Fibroblast of peridontal ligament (primary cell): Measurements from ENCODE around the gene FFAR4.
"Not testable (repeated sequence)": the region's sequence is repeated elsewhere in the genome, so short reads cannot be mapped to it uniquely, and the experiment has no call there.

ENCODE experiments used
- DNase-seq: peaks from one replicate; pipeline ENCODE4 v3.0.0-alpha.2; 2010; ENCODE audit errors: extremely low read depth

FFAR4 gene

DNA sequence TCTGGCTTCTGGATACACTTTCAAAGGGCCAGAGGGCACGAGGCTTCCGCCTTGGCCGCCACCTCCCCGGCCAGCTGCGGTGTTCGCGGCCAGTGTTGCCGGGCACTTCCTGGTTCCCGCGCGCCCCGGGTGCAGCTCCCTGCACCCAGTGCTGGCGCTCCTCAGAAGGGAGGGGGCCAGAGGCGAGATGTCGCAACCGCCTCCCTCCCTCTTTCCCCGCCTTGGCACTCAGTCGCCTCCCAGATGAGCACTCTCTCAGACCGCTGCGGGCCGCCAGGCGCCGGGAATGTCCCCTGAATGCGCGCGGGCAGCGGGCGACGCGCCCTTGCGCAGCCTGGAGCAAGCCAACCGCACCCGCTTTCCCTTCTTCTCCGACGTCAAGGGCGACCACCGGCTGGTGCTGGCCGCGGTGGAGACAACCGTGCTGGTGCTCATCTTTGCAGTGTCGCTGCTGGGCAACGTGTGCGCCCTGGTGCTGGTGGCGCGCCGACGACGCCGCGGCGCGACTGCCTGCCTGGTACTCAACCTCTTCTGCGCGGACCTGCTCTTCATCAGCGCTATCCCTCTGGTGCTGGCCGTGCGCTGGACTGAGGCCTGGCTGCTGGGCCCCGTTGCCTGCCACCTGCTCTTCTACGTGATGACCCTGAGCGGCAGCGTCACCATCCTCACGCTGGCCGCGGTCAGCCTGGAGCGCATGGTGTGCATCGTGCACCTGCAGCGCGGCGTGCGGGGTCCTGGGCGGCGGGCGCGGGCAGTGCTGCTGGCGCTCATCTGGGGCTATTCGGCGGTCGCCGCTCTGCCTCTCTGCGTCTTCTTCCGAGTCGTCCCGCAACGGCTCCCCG lies at the start of gene FFAR4:
FFAR4 (plus strand) TSS at position 231 of the 842 bp plus-strand sequence; CDS start at position 287, 56 bp downstream.
- DNase-seq, result no peak

DNA sequence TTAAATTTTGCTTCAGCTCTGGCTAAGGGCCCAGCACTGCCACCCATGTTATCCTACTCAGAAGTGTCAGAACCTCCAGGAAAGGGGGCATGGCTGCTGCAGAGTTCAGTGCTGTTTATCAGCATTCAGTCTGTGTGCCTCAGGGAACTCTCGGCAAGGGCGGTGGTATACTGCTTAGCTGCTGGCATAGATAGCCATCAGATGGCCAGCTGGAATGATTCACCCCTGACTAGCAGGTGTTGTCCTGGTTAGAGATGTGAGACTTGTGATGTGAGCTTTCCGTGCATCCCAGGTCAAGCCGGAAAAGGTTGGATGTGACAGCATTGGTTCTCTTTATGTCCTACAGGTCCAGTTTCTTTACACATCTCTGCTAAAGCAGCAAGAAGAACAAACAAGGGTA lies 47.9 kb upstream of the FFAR4 start:
- no peak for DNase-seq

DNA sequence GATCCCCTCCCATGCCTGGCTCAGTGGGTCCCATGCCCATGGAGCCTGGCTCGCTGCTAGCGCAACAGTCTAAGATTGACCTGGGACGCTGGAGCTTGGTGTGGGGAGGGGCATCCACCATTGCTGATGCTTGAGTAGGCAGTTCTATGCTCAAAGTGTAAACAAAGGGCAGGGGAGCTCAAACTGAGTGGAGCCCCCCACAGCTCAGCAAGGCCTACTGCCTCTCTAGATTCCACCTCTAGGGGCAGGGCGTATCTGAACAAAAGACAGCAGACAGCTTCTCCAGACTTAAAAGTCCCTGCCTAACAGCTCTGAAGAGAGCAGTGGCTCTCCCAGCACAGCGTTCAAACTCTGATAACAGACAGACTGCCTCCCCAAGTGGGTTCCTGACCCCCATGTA lies 31.2 kb upstream of the FFAR4 start:
- no peak for DNase-seq

DNA sequence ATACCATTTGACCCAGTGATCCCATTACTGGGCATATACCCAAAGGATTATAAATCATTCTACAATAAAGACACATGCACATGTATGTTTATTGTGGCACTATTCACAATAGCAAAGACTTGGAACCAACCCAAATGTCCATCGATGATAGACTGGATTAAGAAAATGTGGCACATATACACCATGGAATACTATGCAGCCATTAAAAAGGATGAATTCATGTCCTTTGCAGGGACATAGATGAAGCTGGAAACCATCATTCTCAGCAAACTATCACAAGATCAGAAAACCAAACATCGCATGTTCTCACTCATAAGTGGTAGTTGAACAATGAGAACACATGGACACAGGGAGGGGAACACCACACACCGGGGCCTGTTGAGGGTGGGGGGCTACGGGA lies 25.6 kb upstream of the FFAR4 start:
- not testable (repeated sequence) for DNase-seq

DNA sequence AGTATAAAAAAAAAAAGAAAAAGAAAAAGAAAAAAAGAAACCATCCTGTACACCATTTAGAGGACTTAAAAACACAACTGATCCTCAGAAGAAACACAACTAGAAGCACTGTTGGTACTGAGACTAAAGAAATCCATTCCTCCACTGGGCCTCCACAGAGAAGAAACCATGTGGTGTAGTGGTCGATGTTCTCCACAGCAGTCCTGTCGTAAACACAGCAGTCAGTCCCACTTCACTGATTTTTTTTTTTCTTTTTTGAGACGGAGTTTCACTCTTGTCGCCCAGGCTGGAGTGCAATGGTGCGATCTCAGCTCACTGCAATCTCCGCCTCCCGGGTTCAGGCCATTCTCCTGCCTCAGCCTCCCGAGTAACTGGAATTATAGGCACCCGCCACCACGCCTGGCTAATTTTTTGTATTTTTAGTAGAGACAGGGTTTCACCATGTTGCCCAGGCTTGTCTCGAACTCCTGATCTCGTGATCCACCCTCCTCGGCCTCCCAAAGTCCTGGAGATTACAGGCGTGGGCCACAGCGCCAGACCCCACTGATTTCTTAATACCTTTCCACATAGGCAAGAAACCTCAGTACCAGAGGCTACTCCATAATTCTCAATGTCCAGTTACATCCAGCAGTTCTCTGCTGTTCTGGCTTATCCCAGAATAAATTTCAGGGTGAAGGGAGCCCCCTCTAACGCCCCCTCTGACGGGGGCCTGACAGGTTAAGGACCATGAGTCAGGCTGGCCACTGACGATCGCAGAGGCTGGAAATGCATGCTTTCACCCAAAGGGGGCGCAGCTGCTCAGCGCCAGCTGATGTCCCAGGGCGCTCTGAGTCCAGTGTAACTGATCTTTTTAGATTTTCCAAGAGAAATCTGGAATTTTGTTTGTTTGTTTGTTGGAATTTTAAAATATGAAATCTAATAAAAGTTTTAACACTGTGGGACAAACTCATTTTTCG lies 24.8 kb upstream of the FFAR4 start:
- DNase-seq, result peak; percentile 53

- DNase-seq, result peak; percentile 34
Measured at GRCh38 chr10:93542358-93542791, 24.1 kb upstream of the FFAR4 start.

GRCh38 chr10:93546995-93547394 lies 19.5 kb upstream of the FFAR4 start:
- DNase-seq, result not testable (repeated sequence)

GRCh38 chr10:93547522-93547921 lies 18.9 kb upstream of the FFAR4 start:
- DNase-seq, result no peak

- DNase-seq, result peak; percentile 8
Measured at GRCh38 chr10:93548376-93549071, 17.9 kb upstream of the FFAR4 start.

DNA sequence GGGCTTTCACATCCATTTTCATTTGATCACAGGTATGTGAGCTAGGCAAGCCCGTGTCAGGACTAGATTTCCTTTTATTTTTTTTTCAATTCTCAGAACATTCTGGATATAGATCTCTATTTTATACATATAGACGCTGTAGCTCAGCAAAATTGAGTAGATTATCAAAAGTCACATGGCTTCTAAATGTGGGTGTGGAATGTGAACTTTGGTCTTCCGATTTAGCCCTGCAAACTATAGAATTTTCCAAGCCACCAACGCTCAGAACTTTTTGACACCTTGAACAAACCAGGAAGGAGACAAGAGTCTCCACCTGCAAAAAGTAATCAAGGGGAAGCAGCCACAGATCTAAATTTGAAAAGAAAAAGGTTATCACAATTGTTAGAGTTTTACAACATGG lies 15.9 kb upstream of the FFAR4 start:
- no peak for DNase-seq

DNA sequence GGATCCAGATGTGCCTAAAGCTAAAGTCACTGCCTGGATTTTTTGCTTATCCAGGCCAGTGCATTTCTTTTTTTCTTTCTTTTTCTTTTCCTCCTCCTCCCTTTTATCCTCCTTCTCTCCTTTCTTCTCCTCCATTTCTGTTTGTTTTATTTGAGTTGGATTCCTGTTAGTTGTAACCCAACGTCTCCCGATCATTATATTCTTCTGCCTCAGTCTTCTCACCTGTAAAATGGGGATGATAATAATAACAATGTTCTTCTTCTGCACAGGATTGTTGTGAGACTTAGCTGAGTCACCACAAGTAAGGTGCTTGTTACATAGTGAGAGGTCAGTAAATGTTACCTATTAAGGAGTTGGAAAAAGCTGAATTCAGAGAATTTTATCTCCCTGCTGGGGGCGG lies 13.7 kb upstream of the FFAR4 start:
- no peak for DNase-seq

DNA sequence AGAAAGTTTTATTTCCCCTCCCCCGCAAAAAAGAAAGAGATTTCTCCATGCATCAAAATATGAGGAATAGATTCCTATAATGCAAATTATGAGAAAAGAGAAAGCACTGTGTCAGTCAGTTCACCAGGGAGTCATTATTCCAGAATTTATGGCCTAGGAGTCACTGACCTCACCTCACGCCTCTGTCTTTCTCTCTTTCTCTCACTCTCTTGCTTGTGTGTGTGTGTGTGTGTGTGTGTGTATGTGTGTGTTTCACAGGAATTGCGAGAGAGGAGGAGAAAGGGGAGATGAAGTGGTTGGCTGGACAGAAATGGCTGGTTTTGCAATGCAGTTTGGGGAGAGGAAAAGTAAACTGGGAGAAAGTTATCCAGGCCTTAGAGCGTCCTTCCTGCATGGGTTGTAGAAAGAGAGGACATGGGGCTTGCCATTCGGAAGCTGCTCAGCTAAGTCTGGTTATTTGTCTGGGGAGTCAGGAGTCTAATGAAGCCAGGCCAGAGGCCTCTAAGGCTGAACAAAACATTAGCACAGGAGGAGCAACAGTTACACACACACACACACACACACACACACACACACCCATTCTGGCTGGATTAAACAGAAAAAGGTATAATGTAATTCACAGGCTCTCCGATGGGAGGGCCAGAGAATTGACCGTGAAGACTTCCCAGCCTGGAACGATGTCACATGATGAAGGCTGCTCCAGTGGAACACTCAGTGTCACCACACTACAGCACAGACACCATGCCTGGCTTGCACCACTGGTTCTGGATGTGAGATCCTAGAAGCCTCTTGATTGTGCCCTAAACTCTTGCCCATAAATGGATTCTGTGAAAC lies 12.8 kb upstream of the FFAR4 start:
- DNase-seq, result no peak

DNA sequence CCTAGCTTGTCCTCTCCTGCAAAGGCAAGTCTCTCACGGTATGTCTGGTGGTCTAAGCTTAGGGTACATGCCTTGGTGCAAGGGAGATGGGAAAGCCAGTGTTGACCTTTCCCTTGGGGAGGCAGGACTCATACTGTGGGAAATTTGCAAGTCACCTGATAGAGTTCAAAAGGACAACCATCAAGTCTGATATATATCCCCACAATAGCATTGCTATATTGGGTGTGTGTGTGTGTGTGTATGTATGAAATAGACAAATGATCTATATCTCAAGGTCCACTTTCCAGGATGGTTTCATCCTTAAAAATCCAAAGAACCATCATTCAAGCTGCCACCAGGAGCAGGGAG lies 12.2 kb upstream of the FFAR4 start:
- no peak for DNase-seq

- DNase-seq, result peak; percentile 56
Measured at GRCh38 chr10:93554760-93555432, 11.6 kb upstream of the FFAR4 start.

DNA sequence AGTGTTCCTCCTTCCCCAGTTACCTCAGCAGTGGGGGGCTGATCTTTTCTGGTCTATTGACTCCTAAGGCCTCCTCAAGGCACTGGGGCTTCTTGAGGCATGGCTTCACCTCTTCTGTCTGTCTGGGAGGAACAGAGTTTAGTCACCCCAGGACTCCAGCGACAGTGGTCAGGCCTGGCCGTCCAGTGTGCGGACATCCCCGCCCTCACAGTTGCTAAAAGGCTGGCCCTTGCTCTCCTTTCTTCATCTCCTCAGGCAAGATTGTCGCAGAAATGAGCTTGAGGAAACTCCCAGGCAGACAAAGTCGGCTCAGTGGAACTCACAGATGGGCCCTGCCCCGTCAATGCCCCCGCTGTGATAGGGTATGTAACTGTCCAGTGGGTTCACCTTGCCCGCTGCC lies 7.0 kb upstream of the FFAR4 start:
- DNase-seq, result no peak

DNA sequence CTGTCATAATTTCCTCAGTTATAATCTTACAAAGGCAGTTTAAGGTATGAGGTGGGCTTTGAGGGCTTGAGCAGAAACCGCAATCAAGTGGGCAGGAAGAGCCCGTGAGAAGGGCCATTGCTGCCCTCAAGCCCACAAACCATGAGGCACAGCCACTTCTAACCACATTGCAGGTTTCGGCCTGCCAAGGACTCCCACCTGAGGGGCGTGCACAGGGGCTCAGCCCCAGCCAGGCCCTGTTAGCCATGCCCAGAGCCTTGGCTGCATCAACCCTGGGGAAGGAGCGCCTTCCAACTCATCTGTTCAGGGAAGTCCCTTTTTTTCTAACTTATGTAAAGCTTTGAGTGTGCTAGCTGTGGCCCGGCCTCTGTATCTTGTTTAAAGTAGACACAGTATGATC lies 5.9 kb upstream of the FFAR4 start:
- no peak for DNase-seq

GRCh38 chr10:93565446-93565845 lies 1.0 kb upstream of the FFAR4 start:
- no peak for DNase-seq

- DNase-seq, result no peak
Measured at GRCh38 chr10:93567277-93568104, 1.0 kb downstream of the FFAR4 start.

- no peak for DNase-seq
Measured at GRCh38 chr10:93568105-93568390, 1.6 kb downstream of the FFAR4 start.

- no peak for DNase-seq
Measured at GRCh38 chr10:93570383-93570782, 3.9 kb downstream of the FFAR4 start.
